ENCODE measurements around the gene CT45A3.
"Not testable (repeated sequence)": the region's sequence is repeated elsewhere in the genome, so short reads cannot be mapped to it uniquely, and the experiment has no call there.

The CT45A3 gene

GRCh38 chrX:135713795-135714194 is 54.2 kb downstream of the CT45A3 start:
- TF ChIP-seq FOXP2 (optimal IDR thresholded peaks at IDR 0.05; ENCODE audit: borderline replicate concordance, extremely low read depth, extremely low read length, insufficient read depth), result no peak
- TF ChIP-seq TAF1 (IDR thresholded peaks at IDR 0.05; ENCODE audit: borderline replicate concordance, insufficient read depth, low read length), result no peak
- TF ChIP-seq SIN3A (IDR thresholded peaks at IDR 0.05; ENCODE audit: borderline replicate concordance, insufficient read depth, low read length), result no peak
- no peak for TF ChIP-seq POLR2AphosphoS5 (IDR thresholded peaks at IDR 0.05; ENCODE audit: low read depth, low read length)
- no peak for TF ChIP-seq REST (IDR thresholded peaks at IDR 0.05; ENCODE audit: insufficient read depth in 1 of 2, low read depth in 2 of 2, low read length in 2 of 2)

- TF ChIP-seq TAF1 (IDR thresholded peaks at IDR 0.05; ENCODE audit: borderline replicate concordance, insufficient read depth, low read length); POLR2AphosphoS5 (IDR thresholded peaks at IDR 0.05; ENCODE audit: low read depth, low read length); FOXP2 (optimal IDR thresholded peaks at IDR 0.05; ENCODE audit: borderline replicate concordance, extremely low read depth, extremely low read length, insufficient read depth): not testable (repeated sequence)
Observed at GRCh38 chrX:135713183-135713689, 54.8 kb downstream of the CT45A3 start, which contains the start of gene CT45A1. CT45A1 (plus strand) TSS chrX:135713639; CDS start chrX:135718941, 5,302 bp downstream.
